SK-N-SH (cell line): ENCODE data around the gene MYO9B. TPM values are rescaled to one million over a fixed set of nuclear protein-coding genes. Genes with fewer than 3 reads are reported as not detected.
A peak's percentile ranks its signal among the peaks of the same experiment; 100 is the strongest.

Experiments used
- CTCF ChIA-PET: fragments of 300-600, 350-600 bp; formaldehyde crosslinking; extraction: SDS; loops from one replicate; lab custom pipeline; 2021; lab: Yijun Ruan, JAX
- POLR2A ChIA-PET: fragments of 350-600 bp; sonication (Branson Sonifier 250); formaldehyde crosslinking; extraction: SDS; loops from one replicate; lab custom pipeline; 2020; ENCODE audit warnings: antibody characterized with exemption, inconsistent platforms; lab: Yijun Ruan, JAX
- DNase-seq: peaks from one replicate; pipeline ENCODE4 v3.0.0; 2012
- H2AFZ ChIP-seq: fragments of 200-600 bp; sonication (generic); 2 replicates; pipeline ENCODE4 v1.8.1; 2016; ENCODE audit warnings: antibody characterized with exemption, mild to moderate bottlenecking, low read depth
- H3F3A ChIP-seq: fragments of 200-600 bp; sonication (generic); replicated peaks from 2 replicates; pipeline ENCODE3; 2016; ENCODE audit warnings: antibody characterized with exemption, mild to moderate bottlenecking; ENCODE audit not compliant: insufficient read depth
- H3K27ac ChIP-seq, 2 experiments: fragments of 200-500 bp in 1 of 2; fragments of 200-600 bp in 1 of 2; sonication (Bioruptor generic) in 1 of 2; sonication (generic), shearing (Covaris generic) in 1 of 2; 2 replicates each; pipeline versions ENCODE4 v1.5.1 to v1.6.1; 2014 to 2016; ENCODE audit warnings: low read depth in 2 of 2, inconsistent platforms in 1 of 2, low read length in 1 of 2, mild to moderate bottlenecking in 1 of 2, mixed read lengths in 1 of 2
- H3K27me3 ChIP-seq: fragments of 200-600 bp; sonication (generic), shearing (Covaris generic); 2 replicates; pipeline ENCODE4 v1.6.1; 2016; ENCODE audit warnings: mixed run types; ENCODE audit not compliant: insufficient read depth
- H3K36me3 ChIP-seq, 2 experiments: fragments of 200-500 bp in 1 of 2; fragments of 200-600 bp in 1 of 2; sonication (Bioruptor generic) in 1 of 2; sonication (generic) in 1 of 2; replicated peaks in 1 of 2; 2 replicates each; pipeline versions ENCODE3 to v1.5.1; 2014 to 2016; ENCODE audit warnings: low read length in 1 of 2, mild to moderate bottlenecking in 1 of 2; ENCODE audit not compliant: insufficient read depth in 2 of 2, control insufficient read depth in 1 of 2
- H3K4me1 ChIP-seq, 2 experiments: fragments of 200-500 bp in 1 of 2; fragments of 200-600 bp in 1 of 2; sonication (Bioruptor generic) in 1 of 2; sonication (generic), shearing (Covaris generic) in 1 of 2; 2 replicates each; pipeline versions ENCODE4 v1.5.1 to v1.6.1; 2014 to 2016; ENCODE audit warnings: low read depth in 1 of 2, low read length in 1 of 2, mixed run types in 1 of 2; ENCODE audit not compliant: insufficient read depth in 2 of 2, control insufficient read depth in 1 of 2
- H3K4me2 ChIP-seq: fragments of 200-600 bp; sonication (generic), shearing (Covaris generic); 2 replicates; pipeline ENCODE4 v1.6.1; 2017; ENCODE audit warnings: mixed run types
- H3K4me3 ChIP-seq, 2 experiments: fragments of 200-500 bp in 1 of 2; fragments of 200-600 bp in 1 of 2; sonication (Bioruptor generic) in 1 of 2; sonication (generic), shearing (Covaris generic) in 1 of 2; 2 replicates each; pipeline versions ENCODE4 v1.5.1 to v1.8.1; 2014 to 2016; ENCODE audit warnings: low read depth in 2 of 2, inconsistent platforms in 1 of 2, low read length in 1 of 2, mild to moderate bottlenecking in 1 of 2, mixed read lengths in 1 of 2, moderate library complexity in 1 of 2
- H3K79me2 ChIP-seq: fragments of 200-600 bp; sonication (generic); 2 replicates; pipeline ENCODE4 v1.8.1; 2017; ENCODE audit warnings: mild to moderate bottlenecking; ENCODE audit not compliant: insufficient read depth
- H3K9ac ChIP-seq: fragments of 200-600 bp; sonication (generic); 2 replicates; pipeline ENCODE4 v1.6.1; 2017; ENCODE audit warnings: mixed run types
- H3K9me2 ChIP-seq: fragments of 200-600 bp; sonication (generic); 2 replicates; pipeline ENCODE4 v1.6.1; 2017; ENCODE audit warnings: mixed run types
- H3K9me3 ChIP-seq: fragments of 200-600 bp; sonication (generic); 2 replicates; pipeline ENCODE4 v1.6.1; 2017; ENCODE audit warnings: mixed run types, mild to moderate bottlenecking, moderate library complexity
- H4K20me1 ChIP-seq: fragments of 200-600 bp; sonication (generic); 2 replicates; pipeline ENCODE4 v1.6.1; 2017; ENCODE audit warnings: mild to moderate bottlenecking, mixed run types; ENCODE audit not compliant: insufficient read depth
- ELF1 ChIP-seq: IDR thresholded peaks from 2 replicates; pipeline ENCODE4 v1.4.0; 2012
- GABPA ChIP-seq: IDR thresholded peaks from 2 replicates; pipeline ENCODE4 v1.4.0; 2012; ENCODE audit warnings: low read depth, mild to moderate bottlenecking
- GATA2 ChIP-seq: sonication (generic); formaldehyde crosslinking; IDR thresholded peaks from 2 replicates; pipeline ENCODE4 v1.5.0; 2020; ENCODE audit warnings: mild to moderate bottlenecking, missing genetic modification reagents
- JUND ChIP-seq: IDR thresholded peaks from 2 replicates; pipeline ENCODE4 v1.4.0; 2012
- MEF2A ChIP-seq: IDR thresholded peaks from 2 replicates; pipeline ENCODE4 v1.4.0; 2012; ENCODE audit warnings: low read depth, borderline replicate concordance
- MXI1 ChIP-seq: IDR thresholded peaks from 2 replicates; pipeline ENCODE4 v1.6.1; 2012; ENCODE audit warnings: mild to moderate bottlenecking, low read depth, low read length, improper control_type of control experiment
- POLR2AphosphoS5 ChIP-seq: IDR thresholded peaks from 2 replicates; pipeline ENCODE4 v1.6.1; 2012; ENCODE audit warnings: low read depth, low read length
- RFX5 ChIP-seq: IDR thresholded peaks from 2 replicates; pipeline ENCODE4 v1.6.1; 2012; ENCODE audit warnings: mild to moderate bottlenecking, improper control_type of control experiment, low read length
- RXRA ChIP-seq: IDR thresholded peaks from 2 replicates; pipeline ENCODE4 v1.4.0; 2012; ENCODE audit warnings: low read depth, mild to moderate bottlenecking, borderline replicate concordance
- SMC3 ChIP-seq: IDR thresholded peaks from 2 replicates; pipeline ENCODE4 v1.6.1; 2012; ENCODE audit warnings: low read depth, low read length, improper control_type of control experiment
- WGBS: methylation state at CpG from one replicate; pipeline ENCODE4 v1.1.6; 2017; ENCODE audit warnings: low lambda C conversion rate; 5-methylcytosine and 5-hydroxymethylcytosine counted together
- polyA plus RNA-seq, 3 experiments: library from polyadenylated mRNA; depleted of rRNA; stranded (reverse); fragments of >200 nt; gene quantifications; 2 replicates each; pipeline ENCODE4 v1.2.3, GENCODE V29; 2012
- TF ChIP-seq, protein P1 (sequence below): fragments of 150-350 bp; IDR thresholded peaks from 2 replicates; pipeline ENCODE4 v1.6.1; 2016; ENCODE audit warnings: mild to moderate bottlenecking, low read depth, low read length
- TF ChIP-seq, protein P2 (sequence below): IDR thresholded peaks from 2 replicates; pipeline ENCODE4 v1.4.0; 2012; ENCODE audit warnings: low read depth, borderline replicate concordance
- TF ChIP-seq, protein P3 (sequence below): fragments of 150-350 bp; IDR thresholded peaks from 2 replicates; pipeline ENCODE4 v1.6.1; 2017; ENCODE audit warnings: antibody characterized with exemption, low read length, low read depth, borderline replicate concordance
- TF ChIP-seq, protein P4 (sequence below): IDR thresholded peaks from 2 replicates; pipeline ENCODE4 v1.6.1; 2012; ENCODE audit warnings: mild to moderate bottlenecking, low read depth, low read length, moderate library complexity
- TF ChIP-seq, protein P5 (sequence below): IDR thresholded peaks from 2 replicates; pipeline ENCODE4 v1.4.0; 2012; ENCODE audit warnings: low read depth

The MYO9B gene
- polyA plus RNA-seq, 1 of the 3 experiments (the other 2 are of a cell fraction), result 37.6 TPM

DNA sequence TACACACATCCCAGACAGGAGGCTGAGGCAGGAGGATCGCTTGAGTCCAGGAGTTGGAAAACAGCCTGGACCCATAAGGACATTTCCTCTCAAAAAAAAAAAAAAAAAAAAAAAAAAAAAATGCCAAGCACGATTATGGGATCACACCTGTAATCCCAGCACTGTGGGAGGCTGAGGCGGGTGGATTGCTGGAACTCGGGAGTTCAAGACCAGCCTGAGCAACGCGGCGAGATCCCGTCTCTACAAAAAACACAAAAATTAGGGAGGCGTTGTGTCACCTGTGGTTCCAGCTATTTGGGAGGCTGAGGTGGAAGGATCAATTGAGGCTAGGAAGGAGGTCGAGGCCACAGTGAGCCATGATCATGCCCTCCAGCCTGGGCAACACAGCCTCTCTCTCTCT is 149.5 kb downstream of the MYO9B start:
- Histone ChIP-seq H3K4me1 (peaks cover 0 to 3% of the 10 kb centered on the region in 2 experiments; a peak in 1 of 4 replicates), H3K79me2 (peaks cover 7% of the 10 kb centered on the region; the same call in 1 of the 2 replicates), H3K27ac (no peak overlapping the region), H3K4me2 (no peak overlapping the region), H2AFZ (no peak overlapping the region), H3K36me3 (peaks cover 0 to under 1% of the 10 kb centered on the region in 2 experiments), H3K27me3 (no peaks in the 10 kb centered on the region), H3K9me3 (no peaks in the 10 kb centered on the region), H3K9ac (no peak overlapping the region), H4K20me1 (no peaks in the 10 kb centered on the region), H3K4me3 (no peak overlapping the region), H3F3A (peaks cover 4% of the 10 kb centered on the region), H3K9me2 (no peaks in the 10 kb centered on the region)
- no peak for TF ChIP-seq ELF1
- TF ChIP-seq, protein P1, sequence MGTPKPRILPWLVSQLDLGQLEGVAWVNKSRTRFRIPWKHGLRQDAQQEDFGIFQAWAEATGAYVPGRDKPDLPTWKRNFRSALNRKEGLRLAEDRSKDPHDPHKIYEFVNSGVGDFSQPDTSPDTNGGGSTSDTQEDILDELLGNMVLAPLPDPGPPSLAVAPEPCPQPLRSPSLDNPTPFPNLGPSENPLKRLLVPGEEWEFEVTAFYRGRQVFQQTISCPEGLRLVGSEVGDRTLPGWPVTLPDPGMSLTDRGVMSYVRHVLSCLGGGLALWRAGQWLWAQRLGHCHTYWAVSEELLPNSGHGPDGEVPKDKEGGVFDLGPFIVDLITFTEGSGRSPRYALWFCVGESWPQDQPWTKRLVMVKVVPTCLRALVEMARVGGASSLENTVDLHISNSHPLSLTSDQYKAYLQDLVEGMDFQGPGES, result no peak
- TF ChIP-seq SMC3, result no peak
- TF ChIP-seq, protein P2, sequence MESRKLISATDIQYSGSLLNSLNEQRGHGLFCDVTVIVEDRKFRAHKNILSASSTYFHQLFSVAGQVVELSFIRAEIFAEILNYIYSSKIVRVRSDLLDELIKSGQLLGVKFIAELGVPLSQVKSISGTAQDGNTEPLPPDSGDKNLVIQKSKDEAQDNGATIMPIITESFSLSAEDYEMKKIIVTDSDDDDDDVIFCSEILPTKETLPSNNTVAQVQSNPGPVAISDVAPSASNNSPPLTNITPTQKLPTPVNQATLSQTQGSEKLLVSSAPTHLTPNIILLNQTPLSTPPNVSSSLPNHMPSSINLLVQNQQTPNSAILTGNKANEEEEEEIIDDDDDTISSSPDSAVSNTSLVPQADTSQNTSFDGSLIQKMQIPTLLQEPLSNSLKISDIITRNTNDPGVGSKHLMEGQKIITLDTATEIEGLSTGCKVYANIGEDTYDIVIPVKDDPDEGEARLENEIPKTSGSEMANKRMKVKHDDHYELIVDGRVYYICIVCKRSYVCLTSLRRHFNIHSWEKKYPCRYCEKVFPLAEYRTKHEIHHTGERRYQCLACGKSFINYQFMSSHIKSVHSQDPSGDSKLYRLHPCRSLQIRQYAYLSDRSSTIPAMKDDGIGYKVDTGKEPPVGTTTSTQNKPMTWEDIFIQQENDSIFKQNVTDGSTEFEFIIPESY, result no peak
- CTCF ChIA-PET, result interaction anchor here (1.4 to 2.3 kb wide), 3 partner anchors 9 to 57 kb away, joined by 3 to 13 read pairs (median 12); partner anchors contain the start of gene USE1
- WGBS, result 64% methylated on average over 10 of the region's 10 CpGs
- no peak for DNase-seq
- POLR2A ChIA-PET, result interaction anchor here (0.6 to 3.3 kb wide), 3 partner anchors 9 to 66 kb away, joined by 4 to 33 read pairs (median 12); partner anchors contain the start of gene USE1

DNA sequence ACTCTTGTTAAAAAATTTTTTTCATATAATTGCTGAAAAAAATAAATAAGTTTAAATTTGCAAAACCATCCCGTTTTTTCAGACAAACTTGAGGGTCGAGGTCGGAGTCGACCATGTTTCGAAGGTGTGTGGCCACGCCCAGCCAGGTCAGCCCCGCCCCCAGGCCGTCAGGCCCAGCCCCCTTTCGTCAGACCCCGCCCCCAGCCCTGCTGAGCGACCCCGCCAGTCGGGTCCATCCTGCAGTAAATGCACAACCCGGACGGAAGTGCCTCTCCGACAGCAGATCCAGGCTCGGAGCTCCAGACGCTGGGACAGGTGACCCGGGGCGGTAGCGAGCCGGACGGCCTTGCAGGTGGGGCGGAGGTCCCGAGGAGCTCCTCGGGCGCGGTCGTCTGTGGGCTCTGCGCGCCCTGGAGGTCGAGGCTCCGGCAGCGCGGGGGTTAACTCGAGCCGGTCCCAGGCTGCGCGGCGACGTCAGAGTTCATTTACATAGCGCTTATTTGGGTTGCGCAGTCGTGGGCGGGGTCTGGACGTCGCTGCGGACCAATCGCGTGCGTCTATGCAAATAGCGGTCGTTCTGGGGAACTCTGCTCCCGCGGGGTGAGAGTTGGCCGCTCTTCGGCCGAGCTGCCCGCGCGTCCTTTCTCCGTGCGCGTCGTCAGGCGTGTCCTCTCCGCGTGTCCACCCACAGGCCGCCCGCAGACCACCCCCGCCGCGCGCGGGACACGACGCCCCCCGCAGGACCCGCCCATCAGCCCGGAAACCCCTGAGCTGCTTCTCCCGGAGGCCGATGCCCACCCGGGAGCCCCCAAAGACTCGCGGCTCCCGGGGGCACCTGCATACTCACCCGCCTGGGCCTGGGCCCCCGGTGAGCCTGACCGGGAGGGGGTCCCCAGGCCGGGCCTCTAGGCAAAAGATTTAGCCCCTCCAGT is 150.7 kb downstream of the MYO9B start, which contains the start of gene OCEL1:
OCEL1 (plus strand) TSS at position 225 of the 932 bp plus-strand sequence; CDS start at position 247, 22 bp downstream.
- Histone ChIP-seq H4K20me1 (no peaks in the 10 kb centered on the region), H3K9ac (peak within 1 kb of the TSS; percentile 85), H3K4me1 (peaks cover 0 to 3% of the 10 kb centered on the region in 2 experiments; a peak in 1 of 4 replicates), H3K4me2 (peak within 1 kb of the TSS; percentile 94), H3K36me3 (peaks cover 3 to 9% of the 10 kb centered on the region in 2 experiments), H3K27me3 (no peaks in the 10 kb centered on the region), H3K79me2 (peaks cover 7% of the 10 kb centered on the region; the same call in 1 of the 2 replicates), H3K9me3 (no peaks in the 10 kb centered on the region), H3F3A (peaks cover 13% of the 10 kb centered on the region), H3K9me2 (no peaks in the 10 kb centered on the region), H3K4me3 (peak within 1 kb of the TSS; percentile 58 to 83), H3K27ac (peak within 1 kb of the TSS; percentile 75 to 82), H2AFZ (peak within 1 kb of the TSS; percentile 97)
- POLR2A ChIA-PET, result interaction anchor here (0.9 to 3.3 kb wide), 5 partner anchors 9 to 56 kb away, joined by 3 to 33 read pairs (median 5); partner anchors contain the start of genes BABAM1 and USE1
- CTCF ChIA-PET, result interaction anchor here (0.6 to 2.3 kb wide), 9 partner anchors 9 to 1263 kb away, joined by 3 to 13 read pairs (median 3); partner anchors contain the start of gene USE1
- 0% methylated on average over 9 of the region's 90 CpGs for WGBS
- peak; percentile 95 for DNase-seq
- TF ChIP-seq RXRA (no peak), MXI1 (peak; percentile 47; the same call in 1 of the 2 replicates), RFX5 (no peak), JUND (no peak), GATA2 (CRISPR knock-in tag) (no peak), POLR2AphosphoS5 (peak; percentile 66; the same call in 1 of the 2 replicates), MEF2A (no peak), GABPA (no peak)
- TF ChIP-seq, protein P3, sequence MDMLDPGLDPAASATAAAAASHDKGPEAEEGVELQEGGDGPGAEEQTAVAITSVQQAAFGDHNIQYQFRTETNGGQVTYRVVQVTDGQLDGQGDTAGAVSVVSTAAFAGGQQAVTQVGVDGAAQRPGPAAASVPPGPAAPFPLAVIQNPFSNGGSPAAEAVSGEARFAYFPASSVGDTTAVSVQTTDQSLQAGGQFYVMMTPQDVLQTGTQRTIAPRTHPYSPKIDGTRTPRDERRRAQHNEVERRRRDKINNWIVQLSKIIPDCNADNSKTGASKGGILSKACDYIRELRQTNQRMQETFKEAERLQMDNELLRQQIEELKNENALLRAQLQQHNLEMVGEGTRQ, result no peak
- TF ChIP-seq, protein P4, sequence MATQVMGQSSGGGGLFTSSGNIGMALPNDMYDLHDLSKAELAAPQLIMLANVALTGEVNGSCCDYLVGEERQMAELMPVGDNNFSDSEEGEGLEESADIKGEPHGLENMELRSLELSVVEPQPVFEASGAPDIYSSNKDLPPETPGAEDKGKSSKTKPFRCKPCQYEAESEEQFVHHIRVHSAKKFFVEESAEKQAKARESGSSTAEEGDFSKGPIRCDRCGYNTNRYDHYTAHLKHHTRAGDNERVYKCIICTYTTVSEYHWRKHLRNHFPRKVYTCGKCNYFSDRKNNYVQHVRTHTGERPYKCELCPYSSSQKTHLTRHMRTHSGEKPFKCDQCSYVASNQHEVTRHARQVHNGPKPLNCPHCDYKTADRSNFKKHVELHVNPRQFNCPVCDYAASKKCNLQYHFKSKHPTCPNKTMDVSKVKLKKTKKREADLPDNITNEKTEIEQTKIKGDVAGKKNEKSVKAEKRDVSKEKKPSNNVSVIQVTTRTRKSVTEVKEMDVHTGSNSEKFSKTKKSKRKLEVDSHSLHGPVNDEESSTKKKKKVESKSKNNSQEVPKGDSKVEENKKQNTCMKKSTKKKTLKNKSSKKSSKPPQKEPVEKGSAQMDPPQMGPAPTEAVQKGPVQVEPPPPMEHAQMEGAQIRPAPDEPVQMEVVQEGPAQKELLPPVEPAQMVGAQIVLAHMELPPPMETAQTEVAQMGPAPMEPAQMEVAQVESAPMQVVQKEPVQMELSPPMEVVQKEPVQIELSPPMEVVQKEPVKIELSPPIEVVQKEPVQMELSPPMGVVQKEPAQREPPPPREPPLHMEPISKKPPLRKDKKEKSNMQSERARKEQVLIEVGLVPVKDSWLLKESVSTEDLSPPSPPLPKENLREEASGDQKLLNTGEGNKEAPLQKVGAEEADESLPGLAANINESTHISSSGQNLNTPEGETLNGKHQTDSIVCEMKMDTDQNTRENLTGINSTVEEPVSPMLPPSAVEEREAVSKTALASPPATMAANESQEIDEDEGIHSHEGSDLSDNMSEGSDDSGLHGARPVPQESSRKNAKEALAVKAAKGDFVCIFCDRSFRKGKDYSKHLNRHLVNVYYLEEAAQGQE, result 0 out of 2 replicates have a peak, but pooled peaks have one; percentile 7
- TF ChIP-seq, protein P5, sequence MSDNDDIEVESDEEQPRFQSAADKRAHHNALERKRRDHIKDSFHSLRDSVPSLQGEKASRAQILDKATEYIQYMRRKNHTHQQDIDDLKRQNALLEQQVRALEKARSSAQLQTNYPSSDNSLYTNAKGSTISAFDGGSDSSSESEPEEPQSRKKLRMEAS, result peak; percentile 85
